Mesothelial cell of epicardium (in vitro differentiated cells): ENCODE data around the gene CHTF8. TPM values are rescaled to one million over a fixed set of nuclear protein-coding genes. Genes with fewer than 3 reads are reported as not detected.

Experiments
- DNase-seq, 2 experiments: peaks; one replicate each; pipeline ENCODE4 v3.0.0; 2021; ENCODE audit warnings: low spot score in 2 of 2; ENCODE audit not compliant: unreplicated experiment in 2 of 2
- H3K27ac Mint-ChIP-seq: 2 replicates; pipeline ENCODE4 v1.8.0; 2021; ENCODE audit warnings: mixed read lengths
- H3K27me3 Mint-ChIP-seq: 2 replicates; pipeline ENCODE4 v1.8.0; 2021; ENCODE audit warnings: low read depth, mixed read lengths
- H3K36me3 Mint-ChIP-seq: 2 replicates; pipeline ENCODE4 v1.8.0; 2021; ENCODE audit warnings: mixed read lengths
- H3K4me1 Mint-ChIP-seq: 2 replicates; pipeline ENCODE4 v1.8.0; 2021; ENCODE audit warnings: mixed read lengths
- H3K4me3 Mint-ChIP-seq: 2 replicates; pipeline ENCODE4 v1.8.0; 2021; ENCODE audit warnings: mild to moderate bottlenecking, moderate library complexity, mixed read lengths
- H3K9me3 Mint-ChIP-seq: 2 replicates; pipeline ENCODE4 v1.8.0; 2021; ENCODE audit warnings: mixed read lengths
- CTCF ChIP-seq: fragments of 200-600 bp; sonication (generic); IDR thresholded peaks from one replicate; pipeline ENCODE4 v1.5.0; 2021; ENCODE audit warnings: antibody characterized with exemption; ENCODE audit not compliant: unreplicated experiment
- total RNA-seq: library from RNA; stranded (reverse); gene quantifications from 3 replicates; pipeline ENCODE4 v1.2.1, GENCODE V29; 2021

The CHTF8 gene
- total RNA-seq, 1 donor from 2014 or later: 91.9 TPM

- Mint-ChIP-seq H3K27me3 (no peaks in the 10 kb centered on the region), H3K4me1 (no peaks in the 10 kb centered on the region), H3K36me3 (peaks cover 28% of the 10 kb centered on the region), H3K9me3 (no peaks in the 10 kb centered on the region), H3K27ac (no peak overlapping the region), H3K4me3 (no peak overlapping the region)
- no peak for TF ChIP-seq CTCF
- no peak for DNase-seq
Measured at GRCh38 chr16:69116256-69116875, 16.0 kb downstream of the CHTF8 start.

GRCh38 chr16:69115837-69116236 lies 16.6 kb downstream of the CHTF8 start:
- Mint-ChIP-seq H3K4me3 (no peak overlapping the region), H3K36me3 (peaks cover 24% of the 10 kb centered on the region), H3K4me1 (no peaks in the 10 kb centered on the region), H3K27me3 (no peaks in the 10 kb centered on the region), H3K9me3 (no peaks in the 10 kb centered on the region), H3K27ac (no peak overlapping the region)
- TF ChIP-seq CTCF: no peak
- DNase-seq: no peak

- H3K4me3 Mint-ChIP-seq: no peak overlapping the region
- no peaks in the 10 kb centered on the region for H3K27me3 Mint-ChIP-seq
- H3K9me3 Mint-ChIP-seq: no peaks in the 10 kb centered on the region
- peaks cover 24% of the 10 kb centered on the region for H3K36me3 Mint-ChIP-seq
- H3K4me1 Mint-ChIP-seq: no peaks in the 10 kb centered on the region
- TF ChIP-seq CTCF: no peak
- H3K27ac Mint-ChIP-seq: no peak overlapping the region
- DNase-seq: no peak
Measured at GRCh38 chr16:69115361-69115760, 17.0 kb downstream of the CHTF8 start.

GRCh38 chr16:69114976-69115355 lies 17.4 kb downstream of the CHTF8 start:
- H3K9me3 Mint-ChIP-seq: no peaks in the 10 kb centered on the region
- no peak for DNase-seq
- H3K36me3 Mint-ChIP-seq: peaks cover 23% of the 10 kb centered on the region
- TF ChIP-seq CTCF: no peak
- no peak overlapping the region for H3K27ac Mint-ChIP-seq
- no peak overlapping the region for H3K4me3 Mint-ChIP-seq
- H3K4me1 Mint-ChIP-seq: no peaks in the 10 kb centered on the region
- H3K27me3 Mint-ChIP-seq: no peaks in the 10 kb centered on the region

DNA sequence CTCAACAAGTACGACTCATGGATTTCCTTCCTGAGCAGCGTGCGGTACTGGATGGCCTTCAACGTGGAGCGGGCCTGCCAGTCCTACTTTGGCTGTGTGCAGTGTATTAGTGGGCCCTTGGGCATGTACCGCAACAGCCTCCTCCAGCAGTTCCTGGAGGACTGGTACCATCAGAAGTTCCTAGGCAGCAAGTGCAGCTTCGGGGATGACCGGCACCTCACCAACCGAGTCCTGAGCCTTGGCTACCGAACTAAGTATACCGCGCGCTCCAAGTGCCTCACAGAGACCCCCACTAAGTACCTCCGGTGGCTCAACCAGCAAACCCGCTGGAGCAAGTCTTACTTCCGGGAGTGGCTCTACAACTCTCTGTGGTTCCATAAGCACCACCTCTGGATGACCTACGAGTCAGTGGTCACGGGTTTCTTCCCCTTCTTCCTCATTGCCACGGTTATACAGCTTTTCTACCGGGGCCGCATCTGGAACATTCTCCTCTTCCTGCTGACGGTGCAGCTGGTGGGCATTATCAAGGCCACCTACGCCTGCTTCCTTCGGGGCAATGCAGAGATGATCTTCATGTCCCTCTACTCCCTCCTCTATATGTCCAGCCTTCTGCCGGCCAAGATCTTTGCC lies 17.9 kb downstream of the CHTF8 start:
- Mint-ChIP-seq H3K4me3 (no peak overlapping the region), H3K9me3 (no peaks in the 10 kb centered on the region), H3K36me3 (peaks cover 25% of the 10 kb centered on the region), H3K27ac (no peak overlapping the region), H3K4me1 (no peaks in the 10 kb centered on the region), H3K27me3 (peaks cover 4% of the 10 kb centered on the region)
- no peak for TF ChIP-seq CTCF
- no peak for DNase-seq
